CD4-positive, alpha-beta T cell (primary cell): Measurements from ENCODE around the gene TBC1D19. TPM values are rescaled to one million over a fixed set of nuclear protein-coding genes. Genes with fewer than 3 reads are reported as not detected.

Experiments
- ATAC-seq: fragments of 200-7000 bp; cut with Tn5 transposase; one replicate; pipeline ENCODE4 v1.10.0; 2022; ENCODE audit warnings: mild to moderate bottlenecking; ENCODE audit not compliant: poor library complexity
- CTCF ChIA-PET: fragments of 350-600 bp; sonication (Branson Sonifier 250); formaldehyde crosslinking; loops from one replicate; lab custom pipeline; 2021; ENCODE audit warnings: antibody characterized with exemption, inconsistent platforms; lab: Charles Lee
- POLR2A ChIA-PET: fragments of 350-600 bp; sonication (Branson Sonifier 250); formaldehyde crosslinking; loops from one replicate; lab custom pipeline; 2021; ENCODE audit warnings: antibody characterized with exemption, inconsistent platforms; lab: Charles Lee
- DNase-seq, 14 experiments: peaks; one replicate each; pipeline ENCODE4 v3.0.0-alpha.2; 2013 to 2020; ENCODE audit warnings: mixed read lengths in 2 of 14
- H3K27ac ChIP-seq, 2 donors: one replicate each; pipeline versions ENCODE4 v1.5.1 to v1.7.0; 2013; ENCODE audit warnings: low read length in 2 of 2, low read depth in 1 of 2, mild to moderate bottlenecking in 1 of 2
- H3K27me3 ChIP-seq, 2 experiments: 1 replicate in 1 of 2; 2 replicates in 1 of 2; pipeline versions ENCODE4 v1.6.1 to v1.7.0; 2013; ENCODE audit warnings: low read length in 2 of 2, control low read depth in 1 of 2, mild to moderate bottlenecking in 1 of 2, moderate library complexity in 1 of 2; ENCODE audit not compliant: insufficient read depth in 2 of 2, control insufficient read depth in 1 of 2
- H3K36me3 ChIP-seq: one replicate; pipeline ENCODE4 v1.6.1; 2013; ENCODE audit warnings: low read length, control low read depth; ENCODE audit not compliant: insufficient read depth
- H3K4me1 ChIP-seq: one replicate; pipeline ENCODE4 v1.6.1; 2013; ENCODE audit warnings: low read length, control low read depth; ENCODE audit not compliant: insufficient read depth
- H3K4me3 ChIP-seq: one replicate; pipeline ENCODE4 v1.5.1; 2013; ENCODE audit warnings: mild to moderate bottlenecking, low read length, moderate library complexity
- H3K9me3 ChIP-seq, 2 experiments: 1 replicate in 1 of 2; 2 replicates in 1 of 2; pipeline versions ENCODE4 v1.6.1 to v1.7.0; 2013; ENCODE audit warnings: low read length in 2 of 2, mild to moderate bottlenecking in 2 of 2, control low read depth in 1 of 2, moderate library complexity in 1 of 2; ENCODE audit not compliant: control insufficient read depth in 1 of 2, insufficient read depth in 1 of 2
- H3K27ac Mint-ChIP-seq: one replicate; pipeline ENCODE4 v1.8.0; 2020; ENCODE audit warnings: mixed read lengths
- H3K27me3 Mint-ChIP-seq: one replicate; pipeline ENCODE4 v1.8.0; 2021; ENCODE audit warnings: mixed read lengths
- H3K36me3 Mint-ChIP-seq: one replicate; pipeline ENCODE4 v1.8.0; 2021; ENCODE audit warnings: low read depth, mixed read lengths
- H3K4me1 Mint-ChIP-seq: one replicate; pipeline ENCODE4 v1.8.0; 2021; ENCODE audit warnings: low read depth, mixed read lengths
- H3K4me3 Mint-ChIP-seq: one replicate; pipeline ENCODE4 v1.8.0; 2020; ENCODE audit warnings: mild to moderate bottlenecking, mixed read lengths
- H3K9me3 Mint-ChIP-seq: one replicate; pipeline ENCODE4 v1.8.0; 2020; ENCODE audit warnings: mixed read lengths
- intact Hi-C, 2 experiments: fragments of 100-400 bp; cut with DNase I in 1 of 2; cut with micrococcal nuclease in 1 of 2; formaldehyde crosslinking; loops; one replicate each; pipeline versions ENCODE4 v1.15.1 to v1.9.0; 2023 to 2025; cut with DNase I, micrococcal nuclease
- total RNA-seq, 174 experiments: library from RNA in 2 of 174; stranded (reverse) in 2 of 174; gene quantifications; one replicate each; pipeline ENCODE4 v1.2.3 and lab custom pipeline; 2021 to 2026
- TF ChIP-seq, protein P1 (sequence below): fragments of 200-600 bp; IDR thresholded peaks from one replicate; pipeline ENCODE4 v1.8.0; 2022; ENCODE audit warnings: antibody characterized with exemption, mild to moderate bottlenecking

Gene TBC1D19
- total RNA-seq, 2 experiments from 2014 or later: 4.0 to 4.8 TPM

DNA sequence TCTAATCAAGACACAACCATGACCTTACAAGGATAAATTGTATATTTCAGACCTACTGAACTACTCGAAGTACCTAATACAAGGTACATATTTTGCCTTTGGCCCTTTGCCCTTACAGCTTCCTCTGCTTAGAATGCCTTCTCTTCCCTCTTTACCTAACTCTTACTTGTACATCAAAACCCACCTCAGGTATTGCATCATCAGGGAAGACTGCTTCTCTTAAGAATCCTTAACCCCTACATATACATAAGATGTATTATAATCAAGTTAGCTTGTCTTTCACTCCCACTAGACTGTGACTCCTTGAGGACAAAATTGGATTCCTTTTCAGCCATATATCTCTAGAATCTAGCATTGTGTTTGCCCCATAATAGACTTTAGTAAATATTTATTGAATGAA is 175.0 kb downstream of the TBC1D19 start:
- Histone ChIP-seq H3K27me3 (no peaks in the 10 kb centered on the region), H3K9me3 (no peaks in the 10 kb centered on the region), H3K4me3 (no peak overlapping the region), H3K4me1 (no peaks in the 10 kb centered on the region), H3K27ac (no peak overlapping the region), H3K36me3 (no peaks in the 10 kb centered on the region)
- H3K9me3 Mint-ChIP-seq: no peaks in the 10 kb centered on the region
- ATAC-seq (no peak), DNase-seq (no peak)
- intact Hi-C loops: no loop called here
- ChIA-PET POLR2A (no interaction called here), CTCF (no interaction called here)
- H3K27ac Mint-ChIP-seq: no peak overlapping the region
- H3K36me3 Mint-ChIP-seq: peaks cover 31% of the 10 kb centered on the region
- no peaks in the 10 kb centered on the region for H3K4me1 Mint-ChIP-seq
- TF ChIP-seq, protein P1, sequence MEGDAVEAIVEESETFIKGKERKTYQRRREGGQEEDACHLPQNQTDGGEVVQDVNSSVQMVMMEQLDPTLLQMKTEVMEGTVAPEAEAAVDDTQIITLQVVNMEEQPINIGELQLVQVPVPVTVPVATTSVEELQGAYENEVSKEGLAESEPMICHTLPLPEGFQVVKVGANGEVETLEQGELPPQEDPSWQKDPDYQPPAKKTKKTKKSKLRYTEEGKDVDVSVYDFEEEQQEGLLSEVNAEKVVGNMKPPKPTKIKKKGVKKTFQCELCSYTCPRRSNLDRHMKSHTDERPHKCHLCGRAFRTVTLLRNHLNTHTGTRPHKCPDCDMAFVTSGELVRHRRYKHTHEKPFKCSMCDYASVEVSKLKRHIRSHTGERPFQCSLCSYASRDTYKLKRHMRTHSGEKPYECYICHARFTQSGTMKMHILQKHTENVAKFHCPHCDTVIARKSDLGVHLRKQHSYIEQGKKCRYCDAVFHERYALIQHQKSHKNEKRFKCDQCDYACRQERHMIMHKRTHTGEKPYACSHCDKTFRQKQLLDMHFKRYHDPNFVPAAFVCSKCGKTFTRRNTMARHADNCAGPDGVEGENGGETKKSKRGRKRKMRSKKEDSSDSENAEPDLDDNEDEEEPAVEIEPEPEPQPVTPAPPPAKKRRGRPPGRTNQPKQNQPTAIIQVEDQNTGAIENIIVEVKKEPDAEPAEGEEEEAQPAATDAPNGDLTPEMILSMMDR: no peak
- H3K4me3 Mint-ChIP-seq: no peak overlapping the region
- no peaks in the 10 kb centered on the region for H3K27me3 Mint-ChIP-seq

DNA sequence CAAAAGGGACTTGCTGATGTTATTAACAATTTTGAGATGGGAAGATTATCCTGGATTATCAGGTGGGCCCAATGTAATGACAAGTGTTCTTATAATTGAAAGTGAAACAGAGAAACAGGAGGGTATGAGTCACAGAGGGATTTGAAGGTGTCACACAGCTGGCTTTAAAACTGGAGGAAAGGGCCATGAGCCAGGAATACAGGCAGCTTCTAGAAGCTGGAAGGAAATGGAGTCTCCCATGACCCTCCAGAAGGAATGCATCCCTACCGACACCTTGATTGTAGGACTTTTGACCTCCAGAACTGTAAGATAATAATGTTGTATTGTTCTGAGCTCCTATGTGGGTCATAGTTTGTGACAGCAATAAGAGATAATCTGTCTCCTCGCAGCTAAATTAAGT is 178.8 kb downstream of the TBC1D19 start:
- intact Hi-C loops: no loop called here
- Mint-ChIP-seq H3K27me3 (no peaks in the 10 kb centered on the region), H3K4me3 (no peak overlapping the region), H3K27ac (no peak overlapping the region), H3K4me1 (no peaks in the 10 kb centered on the region), H3K9me3 (no peaks in the 10 kb centered on the region), H3K36me3 (peaks cover 21% of the 10 kb centered on the region)
- TF ChIP-seq, protein P1: no peak
- Histone ChIP-seq H3K4me3 (no peak overlapping the region), H3K4me1 (no peaks in the 10 kb centered on the region), H3K27me3 (no peaks in the 10 kb centered on the region), H3K27ac (no peak overlapping the region), H3K9me3 (no peaks in the 10 kb centered on the region), H3K36me3 (no peaks in the 10 kb centered on the region)
- ATAC-seq (no peak), DNase-seq (no peak)
- ChIA-PET POLR2A (no interaction called here), CTCF (no interaction called here)

DNA sequence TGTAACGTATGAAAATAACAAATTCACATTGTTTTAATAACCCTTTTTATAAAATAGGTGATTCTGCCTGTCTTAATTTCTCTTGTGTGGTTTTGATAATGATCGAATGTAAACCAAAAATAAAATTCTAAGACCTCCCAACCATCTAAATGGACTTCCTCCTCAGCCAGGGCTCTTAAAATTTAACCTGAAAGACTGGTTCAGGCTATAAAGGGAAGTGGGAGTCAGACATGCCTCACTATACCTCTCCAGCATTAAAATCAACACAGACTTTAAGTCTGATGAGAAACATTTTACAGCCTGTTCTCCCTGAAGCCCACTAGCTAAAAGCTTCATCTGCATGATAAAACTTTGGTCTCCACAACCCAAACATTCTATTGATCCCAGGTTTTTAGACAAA is 179.2 kb downstream of the TBC1D19 start:
- CTCF ChIA-PET: no interaction called here
- TF ChIP-seq, protein P1: no peak
- Mint-ChIP-seq H3K27me3 (no peaks in the 10 kb centered on the region), H3K27ac (no peak overlapping the region), H3K4me3 (no peak overlapping the region), H3K4me1 (no peaks in the 10 kb centered on the region), H3K9me3 (no peaks in the 10 kb centered on the region), H3K36me3 (peaks cover 17% of the 10 kb centered on the region)
- no peak overlapping the region for H3K27ac ChIP-seq
- POLR2A ChIA-PET: no interaction called here
- no peak overlapping the region for H3K4me3 ChIP-seq
- H3K27me3 ChIP-seq: no peaks in the 10 kb centered on the region
- intact Hi-C loops: no loop called here
- DNase-seq (no peak), ATAC-seq (no peak)
- no peaks in the 10 kb centered on the region for H3K9me3 ChIP-seq
- H3K36me3 ChIP-seq: no peaks in the 10 kb centered on the region
- H3K4me1 ChIP-seq: no peaks in the 10 kb centered on the region
